ENCODE results near the gene HERPUD2.
"Not testable (repeated sequence)": the region's sequence is repeated elsewhere in the genome, so short reads cannot be mapped to it uniquely, and the experiment has no call there.

Gene HERPUD2

DNA sequence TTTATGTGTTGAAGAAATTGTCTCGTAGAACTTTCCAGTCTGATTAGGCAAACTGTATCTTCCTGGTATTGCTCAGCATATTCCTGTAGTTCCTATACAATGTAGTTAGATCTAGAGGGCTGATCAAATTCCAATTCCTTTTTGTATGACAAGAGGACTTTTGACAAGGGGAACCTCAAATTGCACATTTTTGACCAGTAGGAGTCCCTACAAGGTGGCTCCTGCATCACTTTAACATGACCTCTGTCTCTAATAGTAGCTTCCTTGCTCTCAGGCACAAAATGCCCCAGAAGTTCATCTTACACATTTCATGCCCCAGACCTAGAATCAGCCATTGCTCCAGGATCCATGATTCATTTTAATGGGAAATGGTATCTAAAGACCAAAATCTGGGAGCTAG, 18.7 kb downstream of the HERPUD2 start:
- peak; percentile 37 for DNase-seq

DNA sequence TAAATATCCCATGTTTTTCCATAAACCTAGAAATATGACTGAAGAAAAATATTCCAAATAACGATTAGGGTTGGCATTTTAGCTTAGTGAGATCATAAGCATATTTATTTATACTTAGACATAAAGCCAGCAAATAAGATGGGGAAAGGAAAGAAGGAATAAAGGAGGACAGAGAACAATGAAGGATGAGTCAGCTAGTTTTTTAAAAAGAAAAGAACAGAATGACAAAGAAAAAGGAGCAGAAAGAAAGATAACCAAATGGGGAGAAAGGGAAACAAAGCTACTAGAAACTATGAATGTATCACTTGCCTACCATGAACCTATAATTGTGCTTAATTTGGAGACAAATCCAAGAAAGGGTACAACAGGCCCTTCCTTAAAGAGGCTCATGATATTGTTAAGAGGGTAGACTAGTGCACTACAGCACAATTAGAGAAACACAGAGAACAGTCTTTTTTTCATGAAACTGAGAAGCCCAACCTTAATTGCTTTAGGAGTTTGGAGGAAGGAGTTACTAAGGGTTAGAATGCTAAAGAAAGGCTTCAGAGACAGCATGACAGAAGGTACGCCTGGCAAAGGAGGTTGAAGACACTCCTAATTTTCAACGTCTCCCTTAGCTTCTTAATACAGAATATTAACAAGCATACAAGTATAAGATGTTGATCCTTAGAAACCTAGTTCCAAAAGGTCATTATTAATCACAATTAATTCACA, 23.9 kb downstream of the HERPUD2 start:
- no peak for DNase-seq

GRCh38 chr7:35660411-35660810, 34.5 kb downstream of the HERPUD2 start:
- DNase-seq, result not testable (repeated sequence)

GRCh38 chr7:35658606-35659201, 36.2 kb downstream of the HERPUD2 start:
- DNase-seq, result no peak

- DNase-seq, result no peak
Measured at GRCh38 chr7:35657125-35657524, 37.8 kb downstream of the HERPUD2 start.

GRCh38 chr7:35654558-35654957, 40.4 kb downstream of the HERPUD2 start:
- DNase-seq, result not testable (repeated sequence)

- DNase-seq, result no peak
Measured at GRCh38 chr7:35652124-35652523, 42.8 kb downstream of the HERPUD2 start.

DNA sequence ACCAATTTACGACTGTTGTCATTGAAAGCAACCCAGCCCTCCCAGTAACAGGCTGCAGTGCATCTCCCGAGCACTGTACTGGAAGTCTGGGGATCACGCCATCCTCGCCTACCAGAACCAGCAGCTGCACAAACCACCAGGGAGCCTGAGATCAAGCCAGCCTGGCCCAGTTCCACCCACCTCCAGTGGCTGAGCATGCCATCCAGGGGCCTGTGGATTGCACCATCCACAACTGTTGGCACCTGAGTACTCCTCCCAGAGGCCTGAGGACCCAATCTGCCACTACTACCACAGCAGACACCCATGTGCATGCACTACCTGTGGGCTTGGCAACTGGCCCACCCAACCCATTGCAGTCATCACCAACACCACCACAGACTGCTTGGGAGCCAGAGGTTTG, 44.2 kb downstream of the HERPUD2 start:
- no peak for DNase-seq

DNA sequence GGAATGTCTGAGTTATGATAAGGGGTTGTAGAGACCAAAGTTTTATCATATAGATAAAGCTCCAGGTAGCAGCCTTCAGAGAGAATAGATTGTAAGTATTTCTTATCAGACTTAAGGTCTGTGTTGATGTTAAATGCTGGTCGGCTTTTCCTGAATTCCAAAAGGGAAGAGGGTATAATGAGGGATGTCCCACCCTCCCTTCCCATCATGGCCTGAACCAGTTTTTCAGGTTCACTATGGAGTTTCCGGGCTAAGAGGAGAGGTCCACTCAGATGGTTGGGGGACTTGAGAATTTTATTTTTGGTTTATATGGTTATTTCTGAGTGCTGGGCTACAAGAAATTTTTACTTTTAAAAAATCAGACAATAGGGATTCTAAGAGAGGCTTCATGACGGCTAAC, 45.2 kb downstream of the HERPUD2 start:
- DNase-seq, result no peak

DNA sequence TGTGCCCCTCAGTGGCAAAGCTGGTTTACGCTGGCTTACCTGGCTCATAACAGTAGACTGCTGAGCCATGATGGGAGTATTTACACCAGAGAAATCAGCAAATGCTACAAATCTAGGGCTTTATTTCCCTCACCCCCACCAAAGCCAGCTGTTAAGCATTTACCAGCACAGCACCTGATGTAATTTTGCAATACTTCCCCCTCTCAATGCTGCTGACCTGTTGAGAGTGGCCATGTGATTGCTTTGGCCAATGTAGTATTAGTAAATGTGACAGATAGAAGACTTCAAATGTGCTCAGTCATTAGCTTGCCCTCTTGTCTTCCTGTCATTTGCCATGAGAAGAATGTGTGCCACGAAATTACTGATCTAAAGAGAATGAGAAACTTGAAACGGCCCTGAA, 46.6 kb downstream of the HERPUD2 start:
- no peak for DNase-seq

DNA sequence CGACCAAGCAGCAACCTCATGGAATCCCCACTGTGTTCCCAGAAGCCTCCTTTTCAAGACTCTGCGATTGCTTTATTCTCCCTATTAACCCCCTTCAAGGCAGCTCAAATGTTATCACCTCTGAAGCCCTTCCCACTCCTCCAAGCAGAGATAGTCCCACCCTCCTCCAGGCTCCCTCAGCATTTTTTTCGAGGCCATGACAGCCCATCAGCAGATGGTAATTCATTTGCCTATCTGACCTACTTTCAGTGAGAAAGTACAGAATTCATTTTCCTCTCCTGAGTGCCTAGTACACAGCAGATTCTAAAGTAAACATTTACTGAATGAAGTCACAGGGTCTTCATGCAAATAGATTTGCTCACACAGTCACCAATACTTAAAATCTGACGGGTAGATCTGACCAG, 47.8 kb downstream of the HERPUD2 start:
- DNase-seq, result peak; percentile 46

DNA sequence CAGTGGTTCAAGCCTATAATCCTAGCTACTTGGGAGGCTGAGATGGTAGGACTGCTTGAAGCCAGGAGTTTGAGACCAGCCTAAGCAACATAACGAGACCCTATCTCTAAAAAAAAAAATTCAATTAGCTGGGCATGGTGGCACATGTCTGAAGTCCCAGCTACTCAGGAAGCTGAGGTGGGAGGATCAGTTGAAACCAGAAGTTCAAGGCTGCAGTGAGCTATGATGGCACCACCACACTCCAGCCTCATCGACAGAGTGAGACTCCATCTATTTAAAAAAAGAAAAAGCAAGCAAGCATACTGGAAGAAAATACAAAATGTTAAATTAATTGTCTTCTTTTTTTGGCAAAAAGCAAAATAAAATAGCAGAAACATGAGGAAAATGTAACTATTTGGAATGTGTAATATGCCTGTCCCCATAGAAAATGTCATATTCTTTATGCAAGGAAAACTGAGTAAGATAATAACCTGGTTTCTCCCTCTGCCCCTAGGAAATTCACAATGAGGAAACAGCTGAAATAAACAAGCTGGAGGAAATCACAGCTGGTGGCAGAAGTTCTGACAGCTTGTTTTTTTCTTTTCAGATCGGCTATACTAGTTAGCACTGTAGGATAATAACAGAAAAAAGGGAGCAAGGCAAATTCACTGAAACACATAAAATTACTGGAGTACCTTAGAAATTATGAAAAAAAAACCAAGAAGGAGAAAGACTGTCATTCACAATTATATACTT, 48.5 kb downstream of the HERPUD2 start:
- no peak for DNase-seq

DNA sequence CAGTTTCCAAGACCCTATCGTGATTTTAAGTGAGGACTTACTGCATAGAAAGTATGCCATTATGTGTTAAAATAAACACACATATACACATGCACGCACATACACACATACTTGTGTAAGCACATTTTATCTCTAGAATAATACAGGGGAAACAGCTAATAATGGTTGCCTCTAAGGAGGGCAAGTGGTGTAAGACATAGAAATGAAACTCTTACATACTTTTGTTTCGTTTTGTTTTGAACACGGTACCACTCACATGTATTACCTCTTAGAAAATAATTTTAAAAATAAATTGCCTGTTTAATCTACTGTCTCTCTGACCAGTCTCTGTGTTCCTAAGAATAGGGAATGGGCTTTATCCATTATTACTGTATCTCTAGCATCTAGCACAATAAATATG, 49.2 kb downstream of the HERPUD2 start:
- DNase-seq, result no peak

DNA sequence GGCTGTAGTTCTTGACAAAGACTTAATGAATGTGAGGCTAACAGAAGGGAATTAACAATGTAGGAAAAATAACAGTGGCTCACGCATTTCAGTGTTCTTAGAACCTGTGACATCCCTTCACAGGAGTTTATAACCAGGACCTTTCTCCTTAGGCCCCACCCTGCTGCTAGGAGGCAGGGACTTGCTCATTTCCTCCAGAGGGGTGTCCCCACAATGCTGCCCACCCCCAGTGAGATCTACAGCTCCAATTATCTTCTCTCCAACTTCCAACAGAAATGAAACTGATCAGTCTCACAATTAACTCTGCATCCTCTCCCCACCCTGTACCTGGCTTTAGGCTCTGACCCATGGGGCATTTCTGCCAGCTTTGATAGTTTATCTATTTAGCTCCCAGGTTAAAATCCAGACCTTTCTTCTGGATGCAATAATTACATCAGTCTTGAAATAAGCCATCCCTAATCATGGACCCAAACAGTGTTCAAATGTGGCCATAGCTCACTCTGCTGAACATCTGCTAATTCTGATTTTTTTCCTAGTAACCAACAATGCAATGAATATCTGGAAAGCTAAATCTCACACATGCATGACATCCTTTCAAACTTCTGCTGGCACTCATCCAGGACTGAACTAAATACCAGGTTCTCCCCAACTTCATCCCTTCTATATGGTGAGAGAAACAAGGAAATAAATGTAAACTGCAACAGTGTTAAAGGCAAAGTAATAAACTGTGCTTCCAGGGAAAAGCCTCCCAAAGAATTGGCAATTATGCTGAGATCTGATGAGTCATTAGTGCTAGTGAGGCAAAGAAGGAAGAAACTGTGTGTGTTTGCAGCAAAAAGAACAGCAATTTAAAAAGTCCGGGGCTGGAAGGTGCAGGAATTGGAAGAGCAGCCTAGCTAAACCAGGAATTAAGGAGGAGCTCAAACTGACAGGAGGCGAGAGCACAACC, 64.6 kb downstream of the HERPUD2 start:
- no peak for DNase-seq

GRCh38 chr7:35624299-35625186, 70.4 kb downstream of the HERPUD2 start:
- DNase-seq, result peak; percentile 65

DNA sequence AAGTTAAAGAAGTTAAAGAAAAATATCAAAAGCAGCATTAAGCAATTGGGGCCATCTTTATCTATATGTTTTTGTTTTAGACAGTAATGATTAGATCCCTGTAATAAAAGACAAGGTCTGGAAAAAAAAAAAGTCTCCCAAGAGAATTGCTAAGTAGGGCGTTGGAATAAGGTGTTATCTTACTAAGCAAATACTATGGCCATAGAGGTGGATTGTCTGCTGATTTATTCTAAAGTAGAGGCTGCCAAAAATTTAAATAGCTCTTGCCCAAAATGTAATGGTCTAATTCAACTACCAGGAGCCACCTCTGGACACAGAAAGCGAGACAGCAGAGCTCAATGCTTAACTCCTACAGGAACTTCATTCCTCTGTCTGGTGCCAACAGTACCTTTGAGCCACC, 71.6 kb downstream of the HERPUD2 start:
- DNase-seq, result no peak

DNA sequence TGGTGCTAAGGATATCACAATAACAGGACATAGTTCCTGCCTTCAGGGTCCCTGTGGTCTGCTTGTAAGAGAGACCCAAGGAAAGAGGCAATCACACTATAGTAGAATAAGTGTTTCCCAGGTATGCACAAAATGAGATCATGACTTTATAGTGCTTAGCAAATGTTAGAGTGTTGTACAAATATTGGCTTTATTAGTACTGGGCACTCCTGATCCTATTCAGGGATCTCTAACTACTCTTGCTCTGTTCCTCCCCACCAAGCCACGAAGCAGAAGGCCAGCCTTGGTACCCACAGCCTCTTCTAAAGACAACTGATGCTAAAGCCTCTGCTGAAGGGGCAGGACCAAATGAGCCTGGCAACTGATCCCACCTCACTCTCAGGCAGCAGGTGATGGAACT, 75.1 kb downstream of the HERPUD2 start:
- no peak for DNase-seq

DNA sequence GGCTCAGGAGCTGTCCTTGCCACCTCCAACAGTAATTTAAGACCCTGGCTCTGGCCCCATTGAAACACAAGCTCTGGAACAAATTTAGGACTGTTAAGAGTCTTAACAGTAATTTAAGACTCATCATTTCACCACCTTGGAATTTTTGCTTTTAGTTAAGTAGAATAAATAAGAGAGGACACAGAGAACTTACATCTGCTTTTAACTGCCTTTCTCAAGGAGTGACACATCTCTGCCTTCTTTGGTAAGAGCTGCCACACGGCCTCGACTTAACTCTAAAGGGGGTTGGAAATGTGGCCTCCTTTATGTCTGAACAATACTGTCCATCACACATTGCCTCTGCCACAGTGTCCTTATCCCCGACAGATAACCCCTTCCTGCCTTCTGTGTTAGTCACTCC, 77.9 kb downstream of the HERPUD2 start:
- DNase-seq, result no peak

- no peak for DNase-seq
Measured at GRCh38 chr7:35613150-35613549, 81.8 kb downstream of the HERPUD2 start.

GRCh38 chr7:35605760-35606159, 89.2 kb downstream of the HERPUD2 start:
- no peak for DNase-seq

DNA sequence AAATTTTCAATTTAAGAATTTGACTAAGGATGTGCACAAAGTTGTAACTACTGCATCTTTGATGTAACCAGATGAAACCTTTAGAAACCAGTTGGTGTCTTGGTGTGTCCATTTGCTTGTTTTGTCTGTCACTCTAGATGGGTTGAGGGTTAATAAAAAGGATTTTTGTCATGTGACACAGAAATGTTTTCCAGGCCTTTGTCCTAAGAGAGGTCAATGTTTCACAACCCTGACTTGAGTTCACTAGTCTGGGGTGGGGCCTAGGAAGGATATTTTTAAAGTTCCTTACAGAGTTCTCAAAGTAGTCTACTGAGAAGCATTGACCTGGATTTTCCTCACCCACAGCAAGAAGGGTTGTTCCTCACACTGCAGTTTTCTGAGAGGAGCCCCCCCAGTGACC, 90.3 kb downstream of the HERPUD2 start:
- DNase-seq, result no peak

DNA sequence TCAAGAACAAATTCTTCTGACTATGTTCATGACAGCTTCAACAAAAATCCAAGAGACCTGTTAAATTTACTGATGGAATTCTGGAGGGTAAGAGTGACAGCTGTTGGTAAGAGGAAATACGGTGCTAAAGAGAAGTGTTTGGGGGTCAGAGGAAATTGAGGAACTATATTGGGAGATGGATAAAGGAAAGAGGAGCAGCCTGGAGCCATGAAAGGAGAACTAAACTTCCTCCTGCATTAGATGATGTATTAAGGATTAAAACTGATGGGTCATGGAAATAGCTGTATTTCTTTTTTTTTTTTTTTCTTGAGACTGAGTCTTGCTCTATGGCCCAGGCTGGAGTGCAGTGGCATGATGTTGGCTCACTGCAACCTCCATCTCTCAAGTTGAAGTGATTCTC, 95.3 kb downstream of the HERPUD2 start:
- DNase-seq, result no peak
